ENCODE data around the gene SNX8.
A peak's percentile ranks its signal among the peaks of the same experiment; 100 is the strongest.

Gene SNX8

GRCh38 chr7:2219136-2219535 lies 95.1 kb downstream of the SNX8 start:
- DNase-seq, result no peak

- DNase-seq, result no peak
Measured at GRCh38 chr7:2218444-2218785, 95.8 kb downstream of the SNX8 start.

- DNase-seq, result no peak
Measured at GRCh38 chr7:2217716-2218443, 96.4 kb downstream of the SNX8 start.

- no peak for DNase-seq
Measured at GRCh38 chr7:2217206-2217605, 97.0 kb downstream of the SNX8 start.

- no peak for DNase-seq
Measured at GRCh38 chr7:2215851-2216250, 98.4 kb downstream of the SNX8 start.

GRCh38 chr7:2214636-2215035 lies 99.6 kb downstream of the SNX8 start:
- no peak for DNase-seq

- no peak for DNase-seq
Measured at GRCh38 chr7:2213551-2214215, 100.6 kb downstream of the SNX8 start.

- no peak for DNase-seq
Measured at GRCh38 chr7:2212906-2213305, 101.3 kb downstream of the SNX8 start.

- DNase-seq, result no peak
Measured at GRCh38 chr7:2211926-2212325, 102.3 kb downstream of the SNX8 start.

GRCh38 chr7:2211259-2211880 lies 102.9 kb downstream of the SNX8 start:
- no peak for DNase-seq

GRCh38 chr7:2210551-2211258 lies 103.5 kb downstream of the SNX8 start:
- no peak for DNase-seq

- no peak for DNase-seq
Measured at GRCh38 chr7:2209961-2210323, 104.3 kb downstream of the SNX8 start.

- no peak for DNase-seq
Measured at GRCh38 chr7:2209146-2209960, 104.9 kb downstream of the SNX8 start.

GRCh38 chr7:2208712-2209111 lies 105.5 kb downstream of the SNX8 start:
- DNase-seq, result no peak

- no peak for DNase-seq
Measured at GRCh38 chr7:2205036-2205780, 109.0 kb downstream of the SNX8 start.

- no peak for DNase-seq
Measured at GRCh38 chr7:2204446-2204845, 109.8 kb downstream of the SNX8 start.

GRCh38 chr7:2203766-2204300 lies 110.4 kb downstream of the SNX8 start:
- DNase-seq, result no peak

- DNase-seq, result peak; percentile 34
Measured at GRCh38 chr7:2202901-2203765, 111.1 kb downstream of the SNX8 start.

GRCh38 chr7:2202361-2202761 lies 111.9 kb downstream of the SNX8 start:
- no peak for DNase-seq

All from DMS79 treated with DMSO at 0.1 percent for 48 hours (cell line).